ENCODE data around the gene GK.
A peak's percentile ranks its signal among the peaks of the same experiment; 100 is the strongest.
"Not testable (repeated sequence)": the region's sequence is repeated elsewhere in the genome, so short reads cannot be mapped to it uniquely, and the experiment has no call there.

GK gene

GRCh38 chrX:30713061-30713525, 59.9 kb downstream of the GK start:
- peak; percentile 56 for DNase-seq

GRCh38 chrX:30714138-30714537, 60.9 kb downstream of the GK start:
- DNase-seq, result no peak

DNA sequence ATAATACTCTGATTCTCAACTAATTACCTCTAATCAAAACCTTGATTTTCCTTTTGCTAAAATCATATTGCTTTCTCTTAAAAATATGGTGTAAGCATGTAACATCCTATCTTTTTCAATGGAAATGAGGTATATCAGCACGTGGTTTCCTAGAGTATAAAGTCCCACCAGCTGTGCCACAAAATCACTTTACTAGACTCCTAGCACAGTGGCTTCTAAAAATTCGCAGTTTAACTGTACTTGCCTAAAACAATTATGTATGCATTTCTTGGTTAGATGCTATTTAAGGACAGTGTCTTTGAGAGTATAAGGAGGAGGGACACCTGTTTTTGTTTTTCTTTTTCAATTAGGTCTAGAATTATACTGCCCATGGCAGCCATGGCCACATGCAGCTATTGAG, 62.8 kb downstream of the GK start:
- DNase-seq, result no peak

DNA sequence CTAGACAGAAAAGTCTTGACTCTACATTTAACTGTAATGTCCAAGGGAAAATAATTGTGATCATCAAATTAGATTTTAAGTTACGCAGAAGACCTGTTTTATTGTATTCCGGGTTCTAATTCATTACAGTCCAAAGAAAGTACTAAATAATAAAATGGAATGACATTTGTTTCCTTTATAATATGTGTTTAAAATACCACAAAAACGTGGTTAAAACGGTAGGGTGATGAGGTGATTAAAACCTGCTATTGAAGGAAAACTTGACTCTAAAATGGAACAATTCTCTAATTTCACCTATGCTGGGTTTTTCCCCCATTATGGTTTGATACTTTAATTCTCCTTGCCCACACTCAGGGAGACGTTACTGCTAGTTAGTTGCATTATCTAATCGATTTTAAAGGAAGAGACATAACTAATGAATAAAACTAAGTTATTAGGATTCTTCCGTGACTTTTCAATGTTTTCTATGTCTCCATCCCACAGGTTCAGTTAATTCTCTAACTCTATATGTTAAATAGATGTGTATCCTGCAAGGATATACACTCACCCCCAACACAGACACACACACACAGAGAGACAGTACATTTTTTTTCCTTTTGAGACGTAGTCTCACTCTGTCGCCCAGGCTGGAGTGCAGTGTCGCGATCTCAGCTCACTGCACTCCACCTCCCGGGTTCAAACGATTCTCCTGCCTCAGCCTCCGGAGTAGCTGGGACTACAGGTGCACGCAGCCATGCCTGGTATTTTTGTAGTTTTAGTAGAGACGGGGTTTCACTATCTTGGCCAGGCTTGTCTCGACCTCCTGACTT, 80.8 kb downstream of the GK start:
- DNase-seq, result no peak

DNA sequence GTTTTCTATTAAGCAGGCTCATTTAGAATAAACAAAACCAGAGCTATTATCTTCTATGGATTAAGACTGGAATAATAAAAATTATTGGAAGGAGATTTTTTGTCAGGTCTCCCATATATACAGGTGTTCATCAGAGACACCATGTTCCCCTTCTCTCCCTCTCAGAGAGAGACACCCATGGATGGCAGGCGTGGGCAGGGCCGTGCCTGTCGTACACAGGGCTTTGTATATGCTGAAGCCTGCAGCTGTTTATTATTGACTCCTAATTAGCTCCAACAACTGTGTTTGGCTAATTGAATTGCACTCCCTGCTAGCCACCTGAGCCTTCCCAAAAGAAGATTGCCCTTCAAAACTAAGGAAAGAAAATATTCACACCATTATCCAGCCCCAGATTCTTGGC, 81.6 kb downstream of the GK start:
- DNase-seq, result no peak

GRCh38 chrX:30735839-30736238, 82.6 kb downstream of the GK start:
- peak; percentile 49 for DNase-seq

- no peak for DNase-seq
Observed at GRCh38 chrX:30741545-30741944, 88.3 kb downstream of the GK start.

GRCh38 chrX:30748342-30748960, 95.2 kb downstream of the GK start:
- no peak for DNase-seq

- DNase-seq, result no peak
Observed at GRCh38 chrX:30751497-30751896, 98.3 kb downstream of the GK start.

- DNase-seq, result no peak
Observed at GRCh38 chrX:30762755-30763154, 109.5 kb downstream of the GK start.

DNA sequence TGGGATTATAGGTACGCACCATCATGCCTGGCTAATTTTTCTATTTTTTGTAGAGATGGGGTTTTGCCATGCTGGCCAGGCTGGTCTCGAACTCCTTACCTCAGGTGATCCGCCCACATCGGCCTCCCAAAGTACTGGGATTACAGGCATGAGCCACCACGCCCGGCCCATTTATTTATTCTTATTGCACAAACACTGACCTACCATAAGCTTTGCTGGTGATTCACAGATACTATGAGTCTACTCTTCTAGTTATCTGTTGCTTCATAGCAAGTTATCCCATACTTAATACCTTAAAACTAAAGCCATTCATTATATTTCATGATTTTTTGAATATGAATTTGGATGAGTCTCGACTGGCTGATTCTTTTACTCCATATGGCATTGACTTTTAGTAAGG, 120.5 kb downstream of the GK start:
- DNase-seq, result not testable (repeated sequence)

DNA sequence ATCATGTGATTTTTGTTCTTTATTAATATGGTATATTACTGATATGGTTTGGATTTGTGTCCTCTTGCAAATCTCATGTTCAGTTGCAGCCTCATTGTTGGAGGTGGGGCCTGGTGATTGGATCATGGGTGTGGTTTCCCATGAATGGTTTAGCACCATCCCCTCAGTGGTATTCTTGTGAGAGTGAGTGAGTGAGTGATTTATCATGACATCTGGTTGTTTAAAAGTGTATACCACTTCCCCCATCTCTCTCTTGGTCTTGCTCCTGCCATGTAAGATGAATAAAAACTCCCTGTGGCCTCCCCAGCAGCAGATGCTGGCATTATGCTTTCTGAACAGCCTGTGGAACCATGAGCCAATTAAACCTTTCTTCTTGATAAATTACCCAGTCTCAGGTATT, 124.4 kb downstream of the GK start:
- no peak for DNase-seq

DNA sequence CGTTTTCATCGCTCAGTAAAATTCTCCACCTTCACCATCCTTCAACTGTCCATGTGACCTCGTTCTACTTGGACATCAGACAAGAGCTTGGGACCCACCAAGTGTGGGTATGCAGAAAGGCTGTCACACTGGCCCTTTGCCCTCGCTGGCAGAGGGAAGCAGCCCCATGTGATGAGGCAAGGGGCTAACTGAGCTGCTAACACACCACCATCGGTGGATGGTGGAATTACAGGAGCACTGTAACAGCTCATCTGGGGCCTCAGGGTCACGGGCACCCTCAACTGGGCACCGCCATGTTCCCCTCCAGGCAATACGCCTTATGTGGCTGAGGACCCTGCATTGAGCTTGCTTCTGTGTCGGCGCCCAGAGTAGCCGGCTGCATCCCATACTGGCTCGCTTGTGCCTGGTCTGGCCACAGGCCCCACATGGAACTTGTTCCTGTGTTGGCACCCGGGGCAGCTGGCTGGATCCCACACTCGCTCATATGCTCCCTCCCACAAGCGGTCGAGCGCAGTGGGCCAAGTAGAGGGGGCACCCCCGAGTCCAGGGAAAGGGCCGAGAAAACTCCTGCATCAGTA, 126.3 kb downstream of the GK start:
- DNase-seq, result no peak
